Measurements from ENCODE around the gene OR5AC2.

OR5AC2 gene

DNA sequence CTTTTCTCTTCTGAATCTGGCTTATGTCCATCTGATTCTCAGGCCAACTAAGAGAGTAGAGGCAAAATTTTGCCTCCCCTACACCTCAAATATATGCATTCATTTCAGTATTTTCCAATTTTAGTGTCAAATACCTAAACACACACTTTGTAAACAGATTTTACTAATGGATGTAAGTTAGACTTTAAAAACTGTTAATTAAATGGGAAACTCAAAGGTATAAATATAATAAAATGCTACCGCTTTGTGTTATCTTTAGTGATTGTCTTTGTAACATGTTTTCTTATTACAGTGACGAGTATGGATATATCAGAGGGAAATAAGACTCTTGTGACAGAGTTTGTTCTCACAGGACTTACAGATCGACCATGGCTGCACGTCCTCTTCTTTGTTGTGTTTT, at the start of gene OR5AC2:
Gene OR5AC2, plus strand, starts transcription at position 301 of the 400 bp plus-strand sequence. Its CDS starts 0 bp downstream, at position 301.
- DNase-seq, result no peak

DNA sequence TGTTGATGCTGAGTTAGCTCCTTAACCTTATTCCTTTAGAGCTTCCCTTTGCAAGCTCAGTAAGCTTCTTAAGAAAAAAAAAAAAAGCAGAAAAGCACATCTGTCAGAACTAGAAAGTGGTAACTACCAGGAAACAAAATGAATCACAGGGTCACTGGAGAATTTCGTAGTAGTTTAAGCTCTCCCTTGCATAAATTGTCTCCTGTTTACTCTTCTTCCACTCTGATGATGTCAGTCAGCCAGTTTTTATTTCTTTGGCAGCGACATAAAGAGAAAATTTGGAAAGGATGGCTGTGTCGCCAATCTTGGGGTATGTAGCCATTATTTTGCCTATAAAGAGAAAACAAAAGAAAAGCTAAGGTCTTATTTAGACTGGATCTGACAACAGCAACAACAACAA, 48.7 kb upstream of the OR5AC2 start:
- DNase-seq, result no peak

- no peak for DNase-seq
These were observed 48.1 kb upstream of the OR5AC2 start for GRCh38 chr3:98038876-98039275.

DNA sequence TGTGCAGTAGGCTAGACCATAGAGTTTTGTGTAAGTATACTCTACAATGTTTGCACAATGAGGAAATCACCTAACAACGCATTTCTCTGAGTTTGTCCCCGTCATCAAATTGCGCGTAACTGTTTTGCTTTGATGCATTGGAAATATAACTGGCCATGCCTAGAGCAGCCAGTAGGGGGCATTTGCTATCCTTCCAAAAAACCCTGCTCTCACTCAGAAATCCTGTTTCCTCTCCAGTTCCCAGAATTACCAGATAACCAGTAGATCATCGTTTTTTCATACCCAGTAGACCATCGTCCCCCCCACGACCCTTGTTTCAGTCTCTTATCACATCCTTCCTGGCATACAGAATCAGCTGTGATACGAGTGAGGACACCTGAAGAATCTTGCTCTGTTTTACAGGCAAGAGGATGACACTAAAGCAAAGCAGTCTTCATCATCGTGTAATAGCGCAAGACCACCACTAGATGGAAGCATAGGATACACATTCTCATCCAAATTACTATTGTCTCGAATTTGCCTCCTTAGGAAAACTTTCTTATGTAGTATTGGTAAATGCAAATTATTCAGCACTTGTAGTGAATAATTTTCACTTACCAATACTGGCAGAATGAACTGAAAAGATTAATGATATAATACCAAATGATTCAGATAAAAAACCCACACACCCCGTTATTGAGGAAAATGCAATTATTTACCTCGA, 47.5 kb upstream of the OR5AC2 start:
- DNase-seq, result peak; percentile 85

DNA sequence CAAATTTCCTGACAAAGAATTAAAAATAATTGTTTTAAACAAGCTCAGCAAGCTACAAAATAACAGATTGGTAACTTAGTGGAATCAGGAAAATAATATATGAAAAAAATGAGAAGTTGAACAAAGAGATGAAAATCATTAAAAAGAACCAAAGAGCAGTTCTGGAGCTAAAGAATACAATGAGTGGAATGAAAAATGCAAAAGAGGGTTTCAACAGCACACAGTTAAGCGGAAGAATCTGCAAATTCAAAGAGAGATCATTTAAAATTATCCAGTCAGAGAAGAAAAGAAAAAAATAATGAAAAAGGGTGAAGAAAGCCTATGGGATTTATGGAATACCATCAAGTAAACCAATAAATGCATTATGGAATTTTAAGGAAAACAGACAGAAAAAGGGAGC, 45.6 kb upstream of the OR5AC2 start:
- no peak for DNase-seq

GRCh38 chr3:98048586-98048985, 38.4 kb upstream of the OR5AC2 start:
- DNase-seq, result no peak

- DNase-seq, result no peak
These were observed 37.7 kb upstream of the OR5AC2 start for GRCh38 chr3:98049271-98049670.

GRCh38 chr3:98056035-98056434, 30.9 kb upstream of the OR5AC2 start:
- no peak for DNase-seq

GRCh38 chr3:98057631-98058030, 29.3 kb upstream of the OR5AC2 start:
- no peak for DNase-seq

DNA sequence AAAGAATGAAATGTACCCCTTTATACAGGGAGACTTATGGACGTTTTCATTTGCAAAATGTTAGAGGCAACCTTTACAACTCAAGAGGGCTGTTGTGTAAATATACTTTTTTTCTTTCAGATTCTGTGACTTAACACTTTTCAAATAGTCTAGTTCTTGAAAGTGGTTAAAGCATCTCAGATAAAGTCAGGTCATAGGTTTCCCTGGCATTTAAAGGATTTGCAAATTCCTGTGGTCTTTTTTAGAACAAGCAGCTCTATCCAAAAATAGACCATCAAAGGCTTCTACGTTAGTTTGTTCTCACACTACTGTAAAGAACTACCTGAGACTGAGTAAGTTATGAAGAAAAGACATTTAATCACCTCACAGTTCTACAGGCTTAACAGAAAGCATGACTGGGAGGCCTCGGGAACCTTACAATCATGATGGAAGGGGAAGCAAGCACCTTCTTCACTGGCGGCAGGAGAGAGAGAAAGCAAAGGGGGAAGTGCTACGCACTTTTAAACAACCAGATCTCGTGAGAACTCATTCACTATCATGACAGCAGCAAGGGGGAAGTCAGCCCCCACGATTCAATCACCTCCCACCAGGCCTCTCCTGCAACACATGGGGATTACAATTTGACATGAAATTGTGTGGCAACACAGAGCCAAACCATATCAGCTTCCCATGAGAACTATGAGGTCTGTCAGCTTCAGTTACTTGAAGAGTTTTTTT, 28.6 kb upstream of the OR5AC2 start:
- DNase-seq, result no peak

DNA sequence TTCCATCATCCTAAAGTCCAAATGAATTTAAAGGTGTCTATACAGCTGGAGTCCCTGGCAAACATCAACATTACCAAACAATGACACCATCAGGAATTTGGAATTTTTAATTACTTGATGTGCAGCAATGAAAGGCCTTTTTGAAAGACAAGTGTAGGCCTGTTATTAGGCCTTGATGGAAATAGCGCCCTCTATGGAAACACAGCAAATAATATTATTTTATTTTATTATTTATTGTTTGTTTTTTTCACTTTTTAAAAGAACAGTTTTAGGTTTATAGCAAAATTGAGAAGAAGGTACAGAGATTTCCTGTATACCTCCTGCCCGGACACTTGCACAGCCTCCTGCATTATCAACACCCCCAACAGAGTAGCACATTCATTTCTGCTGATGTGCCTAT, 18.1 kb upstream of the OR5AC2 start:
- DNase-seq, result no peak

GRCh38 chr3:98070840-98071239, 16.1 kb upstream of the OR5AC2 start:
- DNase-seq, result no peak

DNA sequence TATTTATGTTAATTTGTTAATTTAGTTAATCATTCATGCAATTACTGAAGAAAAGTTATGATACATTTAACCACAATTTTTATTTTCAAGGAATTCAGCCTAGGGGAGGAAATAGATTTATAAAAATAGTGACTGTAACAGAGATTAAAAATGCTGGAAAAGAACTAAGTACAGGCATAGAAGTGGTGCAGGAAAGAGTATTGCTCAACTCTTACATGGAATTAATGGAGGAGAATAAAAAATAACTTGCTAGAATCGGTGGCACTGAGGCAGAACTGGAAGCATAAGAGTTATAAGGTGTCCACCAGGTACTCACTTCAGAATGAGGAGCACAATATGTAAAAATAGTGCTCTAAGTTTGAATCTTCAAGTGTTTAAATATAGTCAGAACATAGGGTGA, 13.5 kb upstream of the OR5AC2 start:
- no peak for DNase-seq

- DNase-seq, result no peak
These were observed 8.9 kb downstream of the OR5AC2 start for GRCh38 chr3:98095882-98096281.

GRCh38 chr3:98099848-98100247, 12.9 kb downstream of the OR5AC2 start:
- no peak for DNase-seq

DNA sequence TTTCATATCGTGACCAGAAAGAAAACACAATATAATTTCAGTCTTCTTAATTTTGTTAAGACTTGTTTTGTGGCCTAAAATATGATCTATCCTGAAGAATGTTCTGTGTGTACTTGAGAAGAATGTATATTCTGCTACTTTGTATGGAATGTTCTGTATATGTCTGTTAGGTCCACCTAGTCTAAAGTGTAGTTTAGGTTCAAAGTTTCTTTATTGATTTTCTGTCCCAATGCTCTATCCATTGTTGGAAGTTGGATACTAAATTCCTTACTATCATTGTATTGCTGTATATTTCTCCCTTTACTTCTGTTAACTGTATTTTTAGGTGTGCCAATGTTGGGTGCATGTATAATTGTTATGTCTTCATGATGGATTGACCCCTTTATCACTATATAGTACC, 21.2 kb downstream of the OR5AC2 start:
- DNase-seq, result no peak

DNA sequence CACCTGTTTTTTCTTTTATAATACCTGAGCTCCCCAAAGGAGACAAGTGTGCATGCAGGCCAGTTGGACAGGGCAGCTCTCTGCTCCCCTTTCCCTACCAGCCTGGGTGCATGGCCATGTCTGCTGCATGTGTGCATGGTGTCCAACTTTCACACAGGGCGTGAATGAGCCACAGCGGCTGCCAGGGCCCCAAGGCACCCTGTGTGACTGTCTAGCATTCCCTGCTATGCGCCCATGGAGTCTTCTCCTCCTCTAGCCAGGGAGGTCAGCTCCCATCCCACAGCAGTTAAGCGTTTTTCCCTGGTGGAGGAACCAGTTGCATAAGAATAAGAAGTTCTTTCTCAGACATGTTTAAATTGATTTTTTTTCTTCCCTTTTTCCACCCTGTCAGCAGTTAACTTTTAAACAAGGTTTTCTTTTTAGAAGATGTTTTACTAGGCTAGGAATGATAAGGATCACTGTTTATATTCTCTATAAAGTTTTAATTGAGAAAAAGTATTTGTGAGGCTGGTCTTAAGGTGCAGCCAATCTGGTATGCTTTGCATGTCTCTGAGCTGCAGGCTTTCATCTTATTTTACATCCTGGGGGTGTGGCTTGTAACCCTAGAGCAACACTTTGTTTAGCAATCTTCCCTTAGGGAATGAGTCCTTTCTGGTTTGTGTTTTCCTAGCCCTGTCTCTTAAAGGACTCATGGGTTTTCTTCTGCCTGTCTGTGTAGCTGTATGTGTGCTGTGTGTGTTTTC, 23.0 kb downstream of the OR5AC2 start:
- no peak for DNase-seq

DNA sequence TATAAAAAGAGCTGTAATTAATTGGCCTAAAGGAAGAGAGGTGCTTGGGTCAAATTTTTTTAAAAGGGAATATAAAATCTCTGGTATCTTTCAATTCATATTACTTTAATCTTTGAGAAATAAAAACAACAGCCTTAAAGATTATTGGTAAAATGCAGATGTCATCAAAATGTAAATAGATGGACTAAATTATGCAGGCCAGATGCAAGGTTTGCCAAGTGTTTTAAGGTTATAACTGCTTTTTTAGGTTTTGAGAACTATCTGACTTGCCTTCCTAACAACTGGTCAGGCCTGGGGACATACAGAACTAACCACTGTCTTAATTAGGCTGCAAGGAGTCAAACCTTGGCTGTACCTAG, 23.6 kb downstream of the OR5AC2 start:
- no peak for DNase-seq

GRCh38 chr3:98114264-98114663, 27.3 kb downstream of the OR5AC2 start:
- no peak for DNase-seq

- no peak for DNase-seq
These were observed 28.7 kb downstream of the OR5AC2 start for GRCh38 chr3:98115717-98116116.

- DNase-seq, result no peak
These were observed 43.4 kb downstream of the OR5AC2 start, which contains the start of gene OR5H1 for GRCh38 chr3:98130421-98130820. Gene OR5H1 (plus strand): TSS chr3:98130721. CDS start chr3:98132698, 1,977 bp downstream.

- DNase-seq, result no peak
These were observed 49.7 kb downstream of the OR5AC2 start for GRCh38 chr3:98136631-98137030.
